ENCODE results near the gene LHFPL5. TPM values are rescaled to one million over a fixed set of nuclear protein-coding genes. Genes with fewer than 3 reads are reported as not detected.

LHFPL5 gene
- total RNA-seq, 1 donor from 2014 or later = not detected

DNA sequence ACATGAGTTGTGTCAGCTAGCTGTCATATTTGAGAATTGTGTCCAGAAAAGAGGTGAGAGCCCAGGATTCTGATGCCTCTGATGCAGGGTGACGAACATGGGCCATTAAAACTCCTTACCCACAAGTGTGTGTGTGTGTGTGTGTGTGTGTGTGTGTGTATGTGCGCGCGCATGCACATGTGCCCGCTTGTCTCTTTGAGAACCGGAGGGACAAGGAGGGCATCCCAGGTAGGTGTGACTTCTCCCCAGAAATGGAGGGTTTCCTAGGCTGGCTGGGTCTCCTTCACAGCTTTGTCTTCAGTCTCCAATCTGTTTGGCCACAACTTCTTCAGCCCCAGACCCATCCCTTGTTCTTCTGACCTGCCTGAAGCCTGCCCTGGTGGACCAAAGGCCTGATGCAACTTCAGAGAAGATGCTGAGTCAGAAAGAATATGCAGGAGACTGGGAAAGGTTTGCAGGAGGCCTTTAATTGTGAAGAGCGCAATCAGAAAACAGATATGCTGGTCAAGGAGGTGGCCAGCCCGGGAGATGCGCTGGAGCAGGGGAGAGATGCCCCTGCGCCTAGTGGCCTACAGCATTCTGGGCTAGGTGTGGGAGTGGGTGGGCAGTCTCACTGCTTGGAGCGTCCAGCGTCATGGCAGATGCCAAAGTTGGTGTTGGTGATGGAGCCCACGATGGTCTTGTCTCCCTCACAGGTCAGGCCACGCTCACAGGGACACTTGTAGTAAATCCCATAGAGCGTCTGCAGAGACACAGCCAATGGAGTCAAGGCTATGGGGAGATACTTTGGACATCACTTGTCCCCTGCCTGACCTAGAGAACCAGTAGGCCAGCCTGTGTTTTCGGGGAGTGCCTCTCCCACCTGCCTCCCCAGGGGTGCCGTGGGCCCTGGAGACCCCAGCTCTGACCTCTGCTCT, 10.4 kb upstream of the LHFPL5 start:
- DNase-seq = no peak

DNA sequence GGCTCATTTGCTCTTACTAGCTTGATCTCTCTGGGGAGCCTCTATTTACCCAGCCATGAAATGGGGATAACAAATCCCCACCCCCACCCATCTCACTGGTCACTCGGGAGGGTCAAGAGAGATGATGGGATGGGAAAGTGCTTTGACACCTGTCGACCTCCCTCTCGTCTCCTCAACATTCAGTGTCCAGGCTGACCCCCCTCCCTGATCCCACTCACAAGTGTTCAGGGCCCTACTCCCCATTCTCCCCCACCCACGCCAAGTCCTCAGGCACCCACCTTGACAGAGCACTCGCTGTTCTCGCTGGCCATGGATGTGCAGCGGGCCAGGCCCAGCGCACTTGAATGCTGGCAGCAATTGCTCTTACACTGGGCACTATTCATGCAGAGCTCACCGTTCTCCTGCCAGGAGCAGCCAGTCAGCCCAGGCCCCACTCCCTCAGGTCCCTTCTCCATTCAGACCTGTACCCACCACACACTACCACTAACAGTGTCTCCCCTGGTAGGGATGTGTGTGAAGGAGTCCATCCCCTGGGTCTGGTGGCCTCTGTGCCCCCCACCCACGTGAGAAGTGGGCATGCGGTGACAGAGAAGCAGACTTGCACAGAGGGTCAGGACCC, 9.6 kb upstream of the LHFPL5 start:
- DNase-seq = no peak

DNA sequence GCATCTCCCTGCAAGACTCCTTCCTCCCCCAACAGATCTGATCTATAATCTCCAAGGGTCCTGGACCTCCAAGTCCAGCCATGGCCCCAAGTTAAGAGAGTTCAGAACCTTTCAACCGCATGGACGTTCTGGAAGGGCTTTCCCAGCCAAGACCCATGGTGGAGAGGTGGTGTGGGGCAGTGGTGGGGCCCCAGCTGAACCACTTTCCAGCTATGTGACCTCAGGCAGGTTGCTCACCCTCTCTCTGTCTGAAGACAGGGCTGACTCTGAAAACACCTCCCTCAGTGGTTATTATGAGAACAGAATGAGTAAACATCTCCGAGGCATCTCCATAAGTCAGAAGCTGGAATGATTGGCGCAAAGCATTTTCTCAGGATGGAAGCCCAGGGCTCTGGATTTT, 8.9 kb upstream of the LHFPL5 start:
- DNase-seq = no peak

DNA sequence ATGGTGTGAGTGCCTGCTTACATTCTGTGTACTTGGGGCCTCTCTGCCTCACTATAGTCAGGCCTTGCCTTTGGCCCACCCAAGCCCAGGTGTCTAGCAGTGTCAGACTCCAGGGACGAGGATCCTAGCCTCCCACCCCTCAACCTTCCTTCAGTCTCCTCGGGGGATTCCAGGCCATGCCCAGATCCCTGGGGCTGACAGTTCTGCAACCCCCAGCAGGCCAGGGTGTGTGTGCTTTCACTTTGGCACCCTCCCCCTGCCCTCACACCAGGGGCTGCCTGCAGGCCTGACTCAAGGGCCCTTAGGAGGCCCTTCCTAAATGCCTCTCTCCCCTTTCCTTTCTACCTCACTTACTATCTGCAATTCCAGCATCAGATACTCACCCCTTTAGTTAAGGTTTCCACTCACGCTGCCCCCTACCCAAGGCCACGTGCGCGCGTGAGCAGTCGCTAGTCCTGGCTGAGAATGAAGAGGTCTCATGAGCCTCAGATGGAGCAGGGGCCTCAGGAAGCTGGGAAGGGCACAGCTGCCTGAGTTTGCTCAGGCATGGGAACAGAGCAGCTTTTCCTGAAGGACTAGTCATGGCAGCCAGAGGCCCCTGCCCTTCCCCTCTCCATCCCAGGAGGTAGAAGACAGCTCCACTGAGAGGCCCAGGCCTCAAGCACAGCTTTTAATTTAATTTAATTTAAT, 7.2 kb upstream of the LHFPL5 start:
- no peak for DNase-seq

DNA sequence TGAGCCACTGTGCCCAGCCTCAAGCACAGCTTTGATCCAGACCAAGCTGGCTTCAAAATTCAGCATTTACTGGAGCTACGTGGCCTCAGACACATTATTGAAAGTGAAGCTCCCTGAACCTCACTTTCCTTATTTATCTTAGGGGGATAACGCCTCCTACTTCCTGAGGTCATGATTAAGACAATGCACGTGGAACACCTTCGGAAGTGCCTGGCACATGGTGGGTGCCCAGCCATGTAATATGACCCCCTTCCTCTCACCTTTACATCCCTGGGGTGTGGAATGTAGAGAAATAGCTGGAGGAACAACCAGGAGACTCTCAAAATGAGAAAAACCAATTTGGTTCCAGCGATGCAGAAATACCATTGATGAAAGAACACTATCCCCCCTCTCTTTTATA, 6.4 kb upstream of the LHFPL5 start:
- no peak for DNase-seq

DNA sequence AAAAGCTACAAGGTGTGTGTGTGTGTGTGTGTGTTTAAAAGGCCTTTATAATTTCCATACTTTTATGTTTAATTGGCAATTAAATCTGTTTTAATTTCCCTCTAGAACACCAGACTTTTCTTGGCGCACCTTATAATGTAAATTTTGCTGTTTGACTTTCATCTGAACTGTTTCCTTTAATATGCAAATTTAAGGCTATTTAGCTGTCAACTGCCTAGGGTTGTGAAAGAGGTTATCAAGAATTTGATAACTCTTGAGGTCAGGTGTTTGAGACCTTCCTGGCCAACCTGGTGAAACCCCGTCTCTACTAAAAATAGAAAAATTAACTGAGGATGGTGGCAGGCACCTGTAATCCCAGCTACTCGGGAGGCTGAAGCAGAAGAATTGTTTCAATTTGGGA, 4.0 kb upstream of the LHFPL5 start:
- DNase-seq = no peak

DNA sequence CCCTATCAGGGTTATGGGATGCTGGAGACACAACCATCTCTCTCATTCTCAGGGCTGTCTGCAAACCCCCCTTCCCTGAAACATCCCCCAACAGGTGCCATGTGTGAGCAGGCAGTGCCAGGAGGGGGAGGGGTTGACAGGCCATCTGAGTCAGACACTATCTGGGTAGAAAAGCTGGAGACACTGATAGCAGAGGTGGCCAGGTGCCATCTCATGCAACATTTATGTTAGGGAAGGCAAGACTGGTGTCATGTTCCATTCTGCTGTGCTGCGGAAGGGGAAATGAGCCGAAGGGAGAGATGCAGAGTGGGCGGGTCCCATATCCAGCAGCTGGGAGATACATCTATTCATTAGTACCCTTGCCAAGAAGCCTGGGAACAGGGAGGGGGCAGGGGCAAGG, 3.5 kb downstream of the LHFPL5 start:
- DNase-seq = no peak

DNA sequence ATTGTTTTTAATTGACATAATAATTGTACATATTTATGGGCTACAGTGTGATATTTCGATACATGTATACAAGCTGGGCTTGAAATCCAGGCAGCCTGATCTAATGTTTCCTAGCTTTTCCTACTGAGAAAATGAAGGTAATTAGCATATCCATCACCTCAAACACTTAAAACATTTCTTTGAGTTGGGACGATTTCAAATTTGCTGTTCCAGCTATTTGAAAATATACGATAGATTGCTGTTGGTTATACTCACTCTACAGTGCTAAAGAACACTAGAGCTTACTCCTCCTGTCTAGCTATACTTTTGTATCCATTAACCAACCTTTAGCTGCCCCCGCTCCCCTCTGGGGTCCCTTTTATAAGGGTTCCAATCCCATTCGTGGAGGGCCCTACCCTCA, 4.7 kb downstream of the LHFPL5 start:
- DNase-seq = no peak

DNA sequence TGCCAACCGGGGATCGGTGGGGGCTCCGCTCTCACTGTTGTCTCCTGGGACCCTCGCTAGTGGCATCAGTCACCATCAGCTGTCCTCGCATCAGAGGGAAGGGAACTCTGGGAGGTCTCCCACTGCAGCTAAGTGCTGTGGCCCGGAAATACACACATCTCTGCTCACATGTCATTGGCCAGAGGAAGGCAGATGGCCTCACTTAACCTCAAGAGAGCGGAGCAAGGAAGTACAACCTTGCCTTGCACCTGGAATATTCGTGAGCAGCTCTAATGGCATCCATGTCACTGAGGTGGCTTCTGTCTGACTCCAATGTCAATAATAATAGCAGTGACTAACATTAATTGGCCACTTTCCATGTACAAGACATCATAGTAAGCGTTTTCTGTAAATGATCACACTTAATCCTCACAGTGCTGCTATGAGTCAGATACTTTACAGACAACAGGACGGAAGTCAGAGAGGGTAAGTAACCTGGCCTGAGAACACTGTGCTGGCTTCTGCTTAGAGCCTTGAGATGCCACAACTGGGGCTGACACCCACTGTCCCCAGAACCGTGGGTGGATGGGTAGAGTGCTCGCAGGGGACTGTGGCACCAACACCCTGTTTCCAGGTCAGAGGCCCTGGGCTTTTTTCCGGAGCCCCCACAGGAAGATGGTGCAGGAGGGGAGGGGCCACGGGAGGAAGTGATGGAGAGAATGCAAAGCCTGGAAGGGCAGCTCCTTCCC, 6.0 kb downstream of the LHFPL5 start:
- peak; percentile 71 for DNase-seq

DNA sequence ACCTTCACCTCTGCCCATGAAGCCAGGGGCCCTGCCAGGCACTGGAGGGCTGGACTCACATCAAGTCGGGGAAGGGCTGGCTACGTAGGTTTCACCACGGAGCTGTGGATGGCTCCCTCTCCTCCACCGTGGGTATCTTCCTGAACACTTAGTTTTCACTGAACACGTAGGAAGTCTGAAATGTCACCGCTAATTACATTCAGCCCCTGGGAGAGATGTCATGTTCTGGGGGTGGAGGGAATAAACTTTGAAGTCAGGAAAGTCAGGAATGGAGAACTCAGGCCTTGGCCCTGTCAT, 6.5 kb downstream of the LHFPL5 start:
- DNase-seq = no peak

DNA sequence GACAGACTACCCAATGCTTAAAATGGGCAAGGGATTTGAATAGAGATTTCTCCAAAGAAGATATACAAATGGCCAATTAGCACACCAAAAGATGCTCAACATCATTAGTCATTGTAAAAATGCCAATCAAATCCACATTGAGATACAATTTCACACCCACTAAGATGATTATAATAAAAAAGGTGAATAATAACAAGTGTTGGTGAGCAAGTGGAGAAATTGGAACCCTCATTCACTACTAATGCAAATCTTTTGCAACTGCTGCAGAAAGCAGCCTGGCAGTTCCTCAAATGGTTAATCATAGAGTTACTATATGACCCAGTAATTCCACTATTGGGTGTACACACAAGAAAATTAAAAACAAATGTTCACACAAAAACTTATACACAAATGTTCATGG, 12.4 kb downstream of the LHFPL5 start:
- DNase-seq = no peak

DNA sequence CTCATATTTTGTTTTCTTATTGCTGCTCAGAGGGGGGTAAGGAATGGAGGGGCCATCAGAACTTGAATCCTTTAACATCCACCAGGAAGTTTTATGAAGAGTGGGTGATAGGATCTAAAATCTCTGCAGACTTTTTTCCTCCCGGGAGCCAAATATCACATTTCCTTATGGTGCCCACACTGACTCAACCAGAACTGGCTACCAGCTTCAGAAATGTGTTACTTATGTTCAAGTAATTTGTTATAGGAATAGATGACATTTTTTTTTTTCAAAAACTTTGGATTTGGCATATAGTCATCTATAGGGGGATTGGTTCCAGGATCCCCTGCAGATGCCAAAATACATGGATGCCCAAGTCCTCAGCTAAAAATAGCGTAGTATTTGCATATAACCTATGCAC, 18.4 kb downstream of the LHFPL5 start:
- no peak for DNase-seq

DNA sequence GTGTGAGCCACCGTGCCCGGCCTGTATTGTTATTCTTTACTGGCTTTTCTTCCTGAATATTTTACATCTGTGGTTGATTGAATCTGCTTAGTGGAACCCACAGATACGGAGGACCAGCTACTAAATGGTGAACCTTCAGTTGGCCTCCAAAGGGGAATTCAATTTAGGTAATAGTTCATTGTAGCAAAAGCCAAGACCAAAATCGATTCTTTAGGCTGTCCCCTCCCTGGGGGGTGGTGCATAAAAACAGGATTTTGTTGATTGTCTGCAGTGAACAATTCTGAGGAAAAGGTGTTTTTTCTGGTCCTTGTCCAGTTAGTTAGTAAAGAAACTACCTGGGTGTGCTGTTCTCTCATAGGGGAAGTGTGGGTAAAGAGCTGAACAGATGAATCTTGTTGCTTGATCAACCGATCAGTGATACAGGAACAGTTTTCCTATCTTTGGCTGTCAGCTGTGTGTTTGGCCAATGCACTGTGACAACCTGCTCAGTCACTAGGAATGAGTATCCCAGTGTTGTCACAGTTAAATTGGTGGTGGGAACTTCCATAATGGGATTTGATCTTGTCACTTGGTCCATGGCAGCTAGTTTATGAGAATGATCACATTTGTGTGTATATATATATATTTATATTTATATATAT, 19.5 kb downstream of the LHFPL5 start:
- DNase-seq = no peak

DNA sequence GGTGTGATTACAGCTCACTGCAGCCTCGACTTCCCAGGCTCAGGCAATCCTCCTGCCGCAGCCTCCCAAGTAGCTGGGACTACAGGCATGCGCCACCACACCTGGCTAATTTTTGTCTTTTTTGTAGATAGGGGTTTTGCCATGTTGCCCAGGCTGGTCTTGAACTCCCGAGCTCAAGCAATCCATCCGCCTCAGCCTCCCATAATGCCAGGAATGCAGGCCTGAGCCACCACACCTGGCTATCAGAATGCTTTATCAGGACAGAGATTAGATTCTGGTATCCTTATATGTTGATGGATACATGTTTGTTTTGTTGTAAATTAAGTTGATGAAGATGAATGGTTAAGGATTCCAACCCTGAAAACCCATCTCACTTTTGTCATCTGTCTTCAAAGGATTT, 24.2 kb downstream of the LHFPL5 start:
- DNase-seq = no peak

DNA sequence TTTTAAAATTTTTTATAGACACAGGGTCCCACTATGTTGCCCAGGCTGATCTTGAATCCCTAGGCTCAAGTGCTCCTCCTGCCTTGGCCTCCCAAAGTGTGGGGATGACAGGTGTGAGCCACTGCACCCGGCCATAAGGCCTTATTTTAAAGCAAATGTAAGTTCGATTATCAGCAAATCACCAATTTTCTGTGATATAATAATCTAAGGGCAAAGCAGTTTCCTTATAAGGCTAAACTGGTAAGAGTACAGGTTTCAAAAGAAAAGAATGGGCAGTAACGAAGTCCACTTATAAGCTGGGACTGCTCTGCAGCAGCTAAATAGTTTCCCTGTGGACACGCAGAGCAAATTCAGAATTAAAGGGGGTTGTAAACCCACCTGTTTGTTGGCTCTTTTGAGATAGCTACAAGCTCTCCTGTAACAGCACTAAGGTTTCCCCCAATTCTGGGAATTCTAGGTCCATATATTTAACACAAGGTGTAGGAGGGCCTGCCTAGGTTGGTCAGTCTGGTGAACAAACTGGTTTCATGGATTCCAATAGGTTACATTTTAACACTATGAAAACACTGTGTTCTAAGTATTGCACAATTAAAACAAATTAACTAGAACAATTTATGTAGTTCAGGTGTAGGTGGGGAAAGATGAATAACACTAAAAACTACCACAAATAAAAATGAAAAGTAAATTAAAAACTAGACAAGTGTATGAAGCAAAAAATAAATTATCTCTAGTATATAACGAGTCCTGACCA, 26.3 kb downstream of the LHFPL5 start:
- no peak for DNase-seq

DNA sequence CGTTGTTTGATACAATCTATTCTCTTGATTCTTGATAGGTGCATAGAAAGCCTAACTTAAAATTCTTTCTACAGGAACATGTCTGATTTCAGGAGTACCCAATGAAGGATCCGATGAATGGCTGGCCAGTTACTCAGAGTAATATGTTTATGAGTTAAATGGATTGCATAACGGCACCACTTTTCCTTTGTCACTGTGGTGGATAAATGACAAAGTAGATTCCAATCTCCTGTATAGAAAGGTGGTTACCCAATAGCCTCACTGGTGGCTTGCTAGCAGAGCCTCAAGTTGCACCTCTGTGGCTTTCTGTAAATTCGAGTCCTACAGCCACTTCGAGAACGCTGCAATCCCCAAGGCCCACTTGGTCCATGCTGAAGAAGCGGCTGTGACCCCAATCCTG, 28.4 kb downstream of the LHFPL5 start:
- no peak for DNase-seq

DNA sequence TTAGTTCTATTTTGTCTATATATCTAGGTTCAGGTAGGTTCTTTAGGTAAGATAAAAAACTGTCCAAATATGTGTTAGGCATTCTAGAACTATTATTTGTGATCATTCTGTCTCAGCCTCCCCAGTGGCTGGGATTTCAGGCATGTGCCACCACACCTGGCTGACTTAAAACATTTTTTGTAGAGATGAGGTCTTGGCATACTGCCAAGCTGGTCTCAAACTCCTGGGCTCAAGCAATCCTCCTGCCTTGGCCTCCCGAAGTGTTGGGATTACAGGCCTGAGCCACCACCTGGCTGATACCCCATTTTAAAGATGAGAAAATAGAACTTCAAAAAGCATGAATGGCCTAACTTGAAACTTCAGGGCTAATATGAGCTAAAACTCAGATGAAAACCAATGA, 33.9 kb downstream of the LHFPL5 start:
- DNase-seq = no peak

DNA sequence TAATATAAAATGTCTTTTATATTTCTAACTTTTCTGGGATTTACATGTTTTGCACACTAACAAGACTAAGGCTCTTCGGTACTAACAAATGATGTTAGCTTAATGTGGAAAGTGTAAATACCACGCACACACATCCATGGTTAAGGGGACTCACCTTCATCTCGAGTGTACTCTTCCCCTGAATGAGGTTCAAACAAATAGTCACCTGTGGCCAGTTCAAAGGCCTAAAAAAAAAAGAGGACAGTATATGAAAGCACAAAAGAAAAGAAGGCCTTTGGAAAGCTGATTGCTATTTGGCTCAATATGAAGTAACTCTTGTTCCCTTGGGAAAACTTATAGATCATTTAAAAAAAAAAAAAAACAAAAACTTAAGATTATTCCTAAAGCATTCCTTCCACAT, 37.2 kb downstream of the LHFPL5 start:
- DNase-seq = no peak

DNA sequence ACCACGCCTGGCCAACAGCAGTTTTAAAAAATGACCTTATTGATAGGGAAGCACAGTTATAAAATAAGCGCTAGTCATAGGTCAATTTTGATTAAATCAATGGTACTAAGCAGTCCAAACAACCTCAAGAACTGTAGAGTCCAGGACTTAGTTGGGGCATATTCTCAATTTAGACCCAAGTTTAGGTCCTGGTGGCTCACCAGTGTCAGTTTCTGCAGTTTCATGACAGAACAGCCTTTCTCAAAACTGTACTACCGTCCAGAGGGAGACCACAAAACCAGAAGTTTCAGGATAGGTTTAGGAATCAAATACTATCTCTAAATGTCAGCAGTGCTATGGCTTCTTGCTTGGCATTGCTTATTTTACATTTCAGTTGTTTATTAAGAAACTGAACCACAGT, 39.1 kb downstream of the LHFPL5 start:
- DNase-seq = no peak

DNA sequence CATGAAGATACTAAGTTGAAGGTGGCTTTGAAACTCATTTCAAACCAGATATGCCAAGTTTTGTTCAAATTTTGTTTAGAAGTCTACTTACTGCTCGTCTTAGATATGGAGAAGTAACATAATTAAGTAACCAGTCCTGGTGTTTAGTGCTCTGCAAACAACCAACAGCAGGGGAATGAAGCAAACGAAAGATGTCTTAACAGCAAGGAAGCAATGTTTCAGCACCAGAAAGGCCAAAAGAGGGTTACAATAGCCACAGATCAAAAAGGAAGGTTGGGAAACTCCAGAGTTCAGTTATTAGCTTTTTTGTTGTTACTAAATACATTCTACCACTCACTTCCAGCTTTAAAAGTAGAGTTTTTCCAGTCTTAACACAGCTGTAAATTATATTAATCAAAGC, 45.1 kb downstream of the LHFPL5 start:
- DNase-seq = no peak

DNA sequence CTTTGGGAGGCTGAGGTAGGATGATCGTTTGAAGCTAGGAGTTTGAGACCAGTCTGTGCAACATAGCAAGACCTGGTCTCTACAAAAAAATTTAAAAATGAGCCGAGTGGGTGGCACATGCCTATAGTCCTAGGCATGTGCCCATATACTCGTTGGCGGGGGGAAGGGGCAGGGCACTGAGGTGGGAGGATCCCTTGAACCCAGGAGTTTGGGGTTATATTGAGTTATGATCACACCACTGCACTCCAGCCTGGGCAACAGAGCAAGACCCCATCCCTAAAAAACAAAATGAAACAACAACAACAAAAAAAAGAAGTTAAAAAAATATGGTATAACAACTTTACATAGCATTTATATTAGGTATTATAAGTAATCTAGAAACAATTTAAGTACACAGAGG, 47.8 kb downstream of the LHFPL5 start:
- DNase-seq = no peak

DNA sequence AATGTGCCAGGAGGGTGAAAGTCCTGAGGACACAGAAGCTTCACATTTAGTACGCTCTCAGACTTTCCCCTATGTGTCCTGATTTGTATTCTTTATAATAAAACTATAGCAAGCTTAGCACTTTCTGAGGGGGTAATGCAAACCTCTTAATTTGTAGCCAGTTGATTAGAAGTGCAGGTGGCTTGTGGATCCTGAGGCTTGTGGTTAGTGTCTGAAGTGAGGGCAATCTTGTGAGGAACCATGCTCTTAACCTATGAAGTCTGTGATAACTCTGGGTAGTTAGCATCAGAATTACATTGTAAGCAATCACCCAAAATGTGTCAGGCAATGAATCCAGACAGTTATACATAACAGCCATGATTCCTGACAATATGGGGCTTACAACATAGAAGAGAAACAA, 51.1 kb downstream of the LHFPL5 start:
- DNase-seq = no peak

Data from dermis blood vessel endothelial cell (primary cell).